ENCODE measurements around the gene PTOV1. TPM values are rescaled to one million over a fixed set of nuclear protein-coding genes. Genes with fewer than 3 reads are reported as not detected.
A peak's percentile ranks its signal among the peaks of the same experiment; 100 is the strongest.

PTOV1 gene
- total and polyA plus RNA-seq, 10 of the 15 experiments (the other 5 are each of a cell fraction or from before 2014, with no cell fraction given): 3.2 to 83.5 (median 22.3) TPM

DNA sequence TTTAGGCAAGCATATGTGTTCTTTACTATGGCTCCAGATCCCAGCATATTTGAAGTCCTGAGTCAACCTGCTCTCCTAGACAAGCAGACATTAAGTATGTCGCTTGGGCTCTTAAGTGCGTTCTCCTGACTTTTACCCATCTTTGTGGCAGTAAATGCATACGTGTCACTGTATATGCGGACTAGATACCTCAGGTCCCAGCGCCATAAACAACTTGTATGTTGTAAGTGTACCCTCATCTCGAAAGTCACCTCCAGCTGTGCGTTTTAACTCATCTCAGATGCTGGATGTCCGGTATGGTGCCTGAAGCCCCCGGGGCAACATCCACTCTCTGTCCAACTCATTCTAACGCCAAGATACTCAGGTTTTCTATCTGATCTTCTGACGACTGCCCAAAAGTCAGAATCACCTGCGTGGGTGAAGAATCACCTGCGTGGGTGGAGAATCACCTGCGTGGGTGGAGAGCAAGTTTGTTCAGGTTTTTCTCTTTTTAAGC lies 1.7 kb downstream of the PTOV1 start:
- ChIA-PET POLR2A (interaction anchor here (0.6 to 1.3 kb wide), 2 partner anchors 17 to 74 kb away, joined by 3 read pairs; no protein-coding TSS in a partner anchor), RAD21 (ENCODE audit: unreplicated experiment) (no interaction called here), SMC1A (ENCODE audit: uncharacterized antibody, unreplicated experiment) (interaction anchor here (1.1 to 1.2 kb wide), 2 partner anchors 13 to 86 kb away, joined by 3 to 5 read pairs; no protein-coding TSS in a partner anchor), CTCF (interaction anchor here (1.4 to 1.6 kb wide), 2 partner anchors 10 to 13 kb away, joined by 3 to 6 read pairs; no protein-coding TSS in a partner anchor)
- DNase-seq (ENCODE audit: low read depth, low spot score) (no peak), FAIRE-seq (no peak), ATAC-seq (no peak)
- Histone ChIP-seq H3K79me2 (ENCODE audit: control insufficient read depth, insufficient read depth, low read length) (peaks cover 6% of the 10 kb centered on the region), H3K4me1 (ENCODE audit: control insufficient read depth, insufficient read depth, low read length) (peaks cover 26% of the 10 kb centered on the region), H3K9ac (ENCODE audit: control insufficient read depth, insufficient read depth, low read length) (no peak overlapping the region), H2AFZ (ENCODE audit: control insufficient read depth, low read depth, low read length) (no peak overlapping the region), H3K9me3 (replicated peaks; ENCODE audit: control insufficient read depth, insufficient read depth, low read length) (peaks cover 5% of the 10 kb centered on the region; the same call in 2 of the 3 replicates), H4K20me1 (ENCODE audit: control insufficient read depth, insufficient read depth) (no peaks in the 10 kb centered on the region), H3K27me3 (replicated peaks in 1 of 2; ENCODE audit: control insufficient read depth in 2 of 2, insufficient read depth in 2 of 2, low read length in 1 of 2) (no peaks in the 10 kb centered on the region), H3K36me3 (ENCODE audit: control insufficient read depth in 2 of 2, insufficient read depth in 2 of 2, low read length in 1 of 2) (peaks cover 0 to 6% of the 10 kb centered on the region in 2 experiments; a peak in 2 of 4 replicates), H3K27ac (ENCODE audit: control insufficient read depth, insufficient read depth) (no peak overlapping the region), H3K4me2 (ENCODE audit: control insufficient read depth, insufficient read depth) (peak overlapping the region; percentile 94), H3K4me3 (peak overlapping the region; percentile 71; the same call in 1 of the 2 replicates)
- intact Hi-C loops (cut with micrococcal nuclease; ENCODE audit: unreplicated experiment): no loop called here
- TF ChIP-seq, protein P1, sequence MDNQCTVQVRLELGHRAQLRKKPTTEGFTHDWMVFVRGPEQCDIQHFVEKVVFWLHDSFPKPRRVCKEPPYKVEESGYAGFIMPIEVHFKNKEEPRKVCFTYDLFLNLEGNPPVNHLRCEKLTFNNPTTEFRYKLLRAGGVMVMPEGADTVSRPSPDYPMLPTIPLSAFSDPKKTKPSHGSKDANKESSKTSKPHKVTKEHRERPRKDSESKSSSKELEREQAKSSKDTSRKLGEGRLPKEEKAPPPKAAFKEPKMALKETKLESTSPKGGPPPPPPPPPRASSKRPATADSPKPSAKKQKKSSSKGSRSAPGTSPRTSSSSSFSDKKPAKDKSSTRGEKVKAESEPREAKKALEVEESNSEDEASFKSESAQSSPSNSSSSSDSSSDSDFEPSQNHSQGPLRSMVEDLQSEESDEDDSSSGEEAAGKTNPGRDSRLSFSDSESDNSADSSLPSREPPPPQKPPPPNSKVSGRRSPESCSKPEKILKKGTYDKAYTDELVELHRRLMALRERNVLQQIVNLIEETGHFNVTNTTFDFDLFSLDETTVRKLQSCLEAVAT (IDR thresholded peaks at IDR 0.05): 0 out of 2 replicates have a peak, but pooled peaks have one; percentile 32
- TF ChIP-seq EGR1 (IDR thresholded peaks at IDR 0.05; ENCODE audit: borderline replicate concordance in 1 of 2, low read depth in 2 of 2, low read length in 2 of 2) (peak in 1 of 2 experiments; percentile 74; a peak in 2 of 3 replicates), NFXL1 (IDR thresholded peaks at IDR 0.05; ENCODE audit: borderline replicate concordance) (no peak)
- 67% methylated on average over 14 of the region's 14 CpGs for WGBS (ENCODE audit: insufficient coverage, insufficient replicate concordance, low lambda C conversion rate, missing lambda C conversion rate)
- in situ Hi-C loops (cut with MboI): no loop called here
- BruUV-seq (replicated peaks): TSS peak; percentile 70

Measured in GM12878 (cell line).